ENCODE results near the gene RBM41.

RBM41 gene

GRCh38 chrX:107025545-107025944, 93.1 kb downstream of the RBM41 start:
- DNase-seq, result no peak

DNA sequence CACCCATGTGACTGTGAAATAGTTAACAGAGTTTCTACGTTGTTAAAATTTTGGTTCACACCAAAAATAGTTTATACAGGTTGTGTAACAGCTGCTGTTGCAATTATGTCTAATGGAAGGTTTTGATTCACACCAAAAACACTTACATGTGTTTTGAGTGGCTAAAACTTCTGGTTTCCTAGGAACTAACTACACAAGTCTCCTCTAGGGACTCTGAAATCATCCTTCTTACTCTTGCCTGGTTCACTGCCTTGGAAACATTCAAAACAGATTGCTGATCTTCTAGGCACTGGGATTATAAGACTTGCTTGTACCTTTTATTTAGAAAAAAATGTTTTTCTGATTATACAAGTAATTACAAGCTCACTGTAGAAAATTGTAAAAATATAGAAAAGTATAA, 103.7 kb downstream of the RBM41 start:
- no peak for DNase-seq
